Stimulated activated CD4-positive, alpha-beta T cell treated with anti-CD3 and anti-CD28 coated beads, Interleukin-12 subunit alpha, Interleukin-12 subunit beta, amount 100 ng/mL, for 24 hours (primary cell): ENCODE data around the gene LCTL.
"Not testable (repeated sequence)": the region's sequence is repeated elsewhere in the genome, so short reads cannot be mapped to it uniquely, and the experiment has no call there.

Source experiments
- DNase-seq, 2 experiments: peaks; one replicate each; pipeline ENCODE4 v3.0.0-alpha.2; 2020; ENCODE audit warnings: low read depth in 2 of 2

The LCTL gene

GRCh38 chr15:66592505-66593218 lies 26.9 kb upstream of the LCTL start:
- no peak for DNase-seq

GRCh38 chr15:66591322-66591862 lies 25.6 kb upstream of the LCTL start:
- DNase-seq = no peak

DNA sequence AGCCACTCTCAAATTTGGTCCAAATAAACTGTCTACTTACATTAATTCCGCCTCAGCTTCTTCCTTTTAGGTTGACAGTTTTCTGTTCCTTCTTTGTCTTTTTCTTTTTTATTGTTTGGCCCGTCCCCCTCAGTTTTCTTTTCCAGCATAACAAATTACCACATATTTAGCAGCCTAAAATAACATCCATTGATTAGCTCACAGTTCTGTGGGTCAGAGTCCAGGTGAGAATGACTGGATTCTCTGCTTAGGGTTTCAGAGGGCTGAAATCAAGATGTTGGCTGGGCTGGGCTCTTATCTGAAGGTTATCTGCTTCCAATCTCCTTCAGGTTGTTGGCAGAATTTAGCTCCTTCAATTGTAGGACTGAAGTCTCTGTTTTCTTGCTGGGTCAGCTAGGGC lies 24.6 kb upstream of the LCTL start:
- no peak for DNase-seq

DNA sequence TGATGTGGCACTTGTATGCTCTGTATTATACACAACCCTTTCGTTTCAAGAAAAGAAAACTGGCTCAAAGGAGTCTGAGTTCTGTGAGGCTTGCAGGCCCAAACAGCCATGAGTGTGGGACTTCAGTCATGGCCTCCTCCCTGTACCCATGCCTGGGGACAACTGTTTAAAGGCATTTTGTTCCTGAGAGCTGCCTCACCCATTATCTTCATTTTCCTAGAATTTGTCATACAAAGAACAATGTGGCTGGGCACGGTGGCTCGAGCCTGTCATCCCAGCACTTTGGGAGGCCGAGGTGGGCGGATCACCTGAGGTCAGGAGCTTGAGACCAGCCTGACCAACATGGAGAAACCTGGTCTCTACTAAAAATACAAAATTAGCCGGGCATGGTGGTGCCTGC lies 23.6 kb upstream of the LCTL start:
- not testable (repeated sequence) for DNase-seq

GRCh38 chr15:66588971-66589370 lies 23.2 kb upstream of the LCTL start:
- DNase-seq = no peak

DNA sequence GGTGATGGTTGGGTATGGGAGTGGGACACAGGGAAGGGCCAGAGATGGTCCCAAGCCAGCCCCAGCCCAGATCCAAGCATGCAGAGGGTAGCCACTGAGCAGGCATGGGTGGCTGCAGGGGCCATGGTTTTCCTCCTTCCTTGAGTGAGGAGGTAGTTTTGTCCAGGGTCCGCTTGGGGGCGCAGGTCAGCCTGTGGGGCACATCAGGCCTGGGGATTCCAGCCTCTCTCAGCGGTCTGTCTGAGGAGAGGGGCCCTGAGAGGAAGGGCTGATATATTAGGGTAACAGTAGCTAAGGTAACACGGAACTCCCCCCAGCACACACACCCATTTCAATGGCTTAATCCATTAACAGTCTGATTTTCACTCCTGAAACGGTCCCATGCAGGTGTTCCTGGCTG lies 22.7 kb upstream of the LCTL start:
- DNase-seq = no peak

DNA sequence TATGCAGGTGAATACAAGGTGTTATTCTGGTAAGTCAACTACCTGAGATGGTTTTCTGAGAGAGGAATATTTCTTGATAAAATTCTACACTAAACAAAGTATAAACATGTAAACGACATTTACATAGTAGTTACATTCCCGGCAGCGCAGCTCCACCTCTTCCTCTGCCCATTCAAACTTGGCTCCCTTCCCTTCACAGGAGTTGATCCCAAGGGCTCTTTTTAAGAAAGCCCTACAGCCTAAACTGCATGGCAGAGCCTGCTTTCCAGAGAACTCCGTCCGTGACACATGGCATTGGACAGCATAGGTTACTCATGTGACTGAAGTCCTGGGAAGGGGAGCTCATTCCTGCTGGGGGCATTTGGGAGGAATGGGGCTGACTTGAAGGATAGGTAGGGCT lies 22.0 kb upstream of the LCTL start:
- DNase-seq = no peak

DNA sequence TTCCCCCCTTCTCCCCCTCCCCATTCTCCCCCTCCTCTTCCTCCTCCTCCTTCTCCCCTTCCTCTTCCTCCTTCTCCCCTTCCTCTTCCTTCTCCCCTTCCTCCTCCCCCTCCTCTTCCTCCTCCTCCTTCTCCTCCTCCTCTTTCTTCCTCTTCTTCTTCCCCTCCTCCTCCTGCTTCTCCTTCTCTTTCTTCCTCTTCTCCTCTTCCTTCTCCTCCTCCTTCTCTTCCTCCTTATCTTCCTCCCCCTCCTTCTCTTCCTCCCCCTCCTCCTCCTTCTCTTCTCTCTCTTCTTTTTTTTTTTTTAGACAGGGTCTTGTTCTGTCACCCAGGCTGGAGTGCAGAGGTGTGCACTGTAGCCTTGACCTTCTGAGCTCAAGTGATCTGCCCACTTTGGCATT lies 21.2 kb upstream of the LCTL start:
- no peak for DNase-seq

GRCh38 chr15:66586155-66586976 lies 20.6 kb upstream of the LCTL start:
- no peak for DNase-seq

GRCh38 chr15:66581972-66582537 lies 16.3 kb upstream of the LCTL start:
- DNase-seq = no peak

- DNase-seq = no peak
Measured at GRCh38 chr15:66580643-66581042, 14.8 kb upstream of the LCTL start.

DNA sequence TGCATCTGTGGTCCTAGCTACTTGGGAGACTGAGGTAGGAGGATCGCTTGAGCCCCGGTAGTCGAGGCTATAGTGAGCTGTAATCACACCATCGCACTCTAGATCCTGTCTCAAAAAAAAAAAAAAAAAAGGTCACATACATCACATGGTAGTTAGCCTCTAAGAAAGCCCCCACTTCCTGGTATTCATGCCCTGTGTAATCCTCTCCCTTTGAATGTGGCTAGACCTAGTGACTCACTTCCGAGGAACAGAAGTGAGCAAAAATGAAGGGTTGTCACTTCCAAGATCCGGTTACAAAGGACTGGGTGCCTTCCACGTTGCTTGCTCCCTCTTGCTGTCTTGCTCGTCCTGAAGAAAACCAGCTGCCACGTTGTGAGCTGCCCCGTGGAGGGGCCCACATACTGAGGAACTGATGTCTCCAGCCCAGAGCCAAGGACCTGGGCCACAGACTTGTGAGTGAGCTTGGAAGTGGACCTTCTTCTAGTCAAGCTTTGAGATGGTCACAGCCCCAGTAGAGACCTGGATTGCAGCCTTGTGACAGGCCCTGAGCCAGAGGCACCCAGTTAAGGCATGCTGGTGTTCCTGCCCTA lies 12.6 kb upstream of the LCTL start:
- no peak for DNase-seq

- no peak for DNase-seq
Measured at GRCh38 chr15:66574596-66574950, 8.8 kb upstream of the LCTL start.

DNA sequence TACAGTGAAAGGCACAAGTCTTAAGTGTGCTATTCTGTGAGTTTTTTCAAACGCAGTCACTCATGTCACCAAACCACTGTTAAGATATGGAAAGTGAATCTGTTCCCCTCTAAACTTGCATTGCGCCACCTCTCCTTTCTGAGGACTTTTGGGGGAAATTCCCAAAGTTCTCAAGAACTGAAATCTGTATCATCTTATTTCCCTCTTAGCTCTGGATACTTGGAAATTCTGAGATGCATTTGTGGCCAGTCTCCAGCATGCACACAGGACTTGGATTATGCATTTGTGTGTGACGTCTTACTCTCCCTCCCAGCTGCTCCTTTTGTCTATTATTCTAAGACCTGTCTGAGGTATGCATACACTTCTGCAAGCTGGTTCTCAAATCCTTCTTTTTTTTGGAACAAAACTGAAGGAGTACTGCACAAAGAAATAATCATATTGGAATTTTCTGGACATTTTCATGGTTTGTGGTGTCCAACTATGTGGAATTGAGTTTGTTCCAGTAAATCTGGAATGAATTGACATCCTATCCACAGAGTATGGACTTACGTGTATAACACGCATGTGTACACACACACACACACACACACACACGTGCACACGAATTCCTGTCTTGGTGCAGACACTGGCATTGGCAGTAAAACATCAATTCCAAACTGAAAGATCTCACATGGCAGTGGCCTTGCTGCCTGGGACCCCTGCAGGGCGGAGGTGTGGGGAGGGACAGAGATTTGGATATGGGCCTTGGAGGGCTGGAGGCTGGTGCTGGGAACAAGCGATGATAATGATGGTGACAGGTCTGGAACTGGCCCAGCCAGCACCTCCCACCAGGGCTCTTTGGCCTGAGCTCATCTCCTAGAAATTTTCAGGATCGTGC lies 8.2 kb upstream of the LCTL start:
- no peak for DNase-seq

- DNase-seq = no peak
Measured at GRCh38 chr15:66573348-66573718, 7.5 kb upstream of the LCTL start.

DNA sequence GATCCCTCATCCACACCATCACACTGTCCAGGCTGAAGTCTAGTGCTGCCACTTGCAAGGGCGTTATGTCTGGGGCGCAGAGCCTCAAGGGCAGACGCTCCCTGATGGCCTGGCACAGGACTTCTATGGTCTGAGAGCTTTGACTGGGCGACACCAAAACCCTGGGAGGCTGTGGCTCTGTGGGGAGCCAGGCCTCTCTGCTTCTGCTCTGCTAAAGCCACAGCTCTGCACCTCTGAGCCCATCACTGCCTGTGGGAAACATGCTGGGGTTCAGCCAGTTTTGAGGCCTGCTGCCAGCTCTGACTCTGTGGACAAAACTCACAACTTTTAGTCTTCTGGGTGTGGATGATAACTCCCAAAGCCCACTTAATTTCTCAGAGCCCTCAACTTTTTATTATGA lies 6.3 kb upstream of the LCTL start:
- no peak for DNase-seq

GRCh38 chr15:66570842-66571478 lies 5.2 kb upstream of the LCTL start:
- DNase-seq = no peak

- no peak for DNase-seq
Measured at GRCh38 chr15:66570327-66570726, 4.5 kb upstream of the LCTL start.

GRCh38 chr15:66569461-66570137 lies 3.8 kb upstream of the LCTL start:
- no peak for DNase-seq

- DNase-seq = no peak
Measured at GRCh38 chr15:66567897-66568296, 2.1 kb upstream of the LCTL start.
